Astrocyte (in vitro differentiated cells and primary cell): ENCODE results near the gene CNOT3. TPM values are rescaled to one million over a fixed set of nuclear protein-coding genes. Genes with fewer than 3 reads are reported as not detected.
A peak's percentile ranks its signal among the peaks of the same experiment; 100 is the strongest.
"Not testable (repeated sequence)": the region's sequence is repeated elsewhere in the genome, so short reads cannot be mapped to it uniquely, and the experiment has no call there.

ENCODE experiments used
- DNase-seq: peaks from one replicate; pipeline ENCODE4 v3.0.0-alpha.2; 2010; ENCODE audit warnings: low read depth
- FAIRE-seq: peaks from 2 replicates; lab custom pipeline; 2011; peaks lifted over from hg19 to GRCh38; lab: Jason Lieb, UNC
- H2AFZ ChIP-seq: 2 replicates; pipeline ENCODE4 v1.6.0; 2012; ENCODE audit warnings: low read depth, low read length, inconsistent platforms
- H3K27ac ChIP-seq: 2 replicates; pipeline ENCODE4 v1.5.1; 2011; ENCODE audit warnings: low read depth, low read length, inconsistent platforms
- H3K27me3 ChIP-seq: 2 replicates; pipeline ENCODE4 v1.6.0; 2011; ENCODE audit warnings: low read length, inconsistent platforms; ENCODE audit not compliant: insufficient read depth
- H3K36me3 ChIP-seq: 2 replicates; pipeline ENCODE4 v1.5.1; 2011; ENCODE audit warnings: low read length, inconsistent platforms; ENCODE audit not compliant: insufficient read depth
- H3K4me1 ChIP-seq: 2 replicates; pipeline ENCODE4 v1.5.1; 2011; ENCODE audit warnings: low read length, inconsistent platforms; ENCODE audit not compliant: insufficient read depth
- H3K4me2 ChIP-seq: 2 replicates; pipeline ENCODE4 v1.6.0; 2012; ENCODE audit warnings: low read length, inconsistent platforms
- H3K4me3 ChIP-seq: 2 replicates; pipeline ENCODE4 v1.5.1; 2011; ENCODE audit warnings: low read depth, mild to moderate bottlenecking, low read length, inconsistent platforms; ENCODE audit not compliant: insufficient read depth
- H3K79me2 ChIP-seq: 2 replicates; pipeline ENCODE4 v1.6.0; 2012; ENCODE audit warnings: mild to moderate bottlenecking, low read length, inconsistent platforms; ENCODE audit not compliant: insufficient read depth
- H3K9ac ChIP-seq: 2 replicates; pipeline ENCODE4 v1.6.0; 2012; ENCODE audit warnings: mild to moderate bottlenecking, low read length, inconsistent platforms
- H3K9me3 ChIP-seq: 2 replicates; pipeline ENCODE4 v1.5.1; 2012; ENCODE audit warnings: low read depth, mild to moderate bottlenecking, low read length, inconsistent platforms; ENCODE audit not compliant: insufficient read depth
- H4K20me1 ChIP-seq: 2 replicates; pipeline ENCODE4 v1.6.0; 2012; ENCODE audit warnings: low read length, inconsistent platforms; ENCODE audit not compliant: insufficient read depth
- H3K27ac Mint-ChIP-seq: one replicate; pipeline ENCODE4 v1.8.0; 2021; ENCODE audit warnings: mild to moderate bottlenecking, mixed read lengths; ENCODE audit not compliant: unreplicated experiment
- H3K27me3 Mint-ChIP-seq: one replicate; pipeline ENCODE4 v1.8.0; 2021; ENCODE audit warnings: low read depth, mixed read lengths; ENCODE audit not compliant: unreplicated experiment
- H3K36me3 Mint-ChIP-seq: one replicate; pipeline ENCODE4 v1.8.0; 2021; ENCODE audit warnings: low read depth, mixed read lengths; ENCODE audit not compliant: unreplicated experiment
- H3K4me1 Mint-ChIP-seq: one replicate; pipeline ENCODE4 v1.8.0; 2021; ENCODE audit warnings: low read depth, mixed read lengths; ENCODE audit not compliant: unreplicated experiment
- H3K4me3 Mint-ChIP-seq: one replicate; pipeline ENCODE4 v1.8.0; 2021; ENCODE audit warnings: mild to moderate bottlenecking, moderate library complexity, mixed read lengths; ENCODE audit not compliant: unreplicated experiment
- H3K9me3 Mint-ChIP-seq: one replicate; pipeline ENCODE4 v1.8.0; 2021; ENCODE audit warnings: mild to moderate bottlenecking, mixed read lengths; ENCODE audit not compliant: unreplicated experiment
- CTCF ChIP-seq: IDR thresholded peaks from 2 replicates; pipeline ENCODE4 v1.5.1; 2011; ENCODE audit warnings: low read depth, mild to moderate bottlenecking, inconsistent platforms, low read length, moderate library complexity; ENCODE audit not compliant: insufficient read depth
- EZH2 ChIP-seq: IDR thresholded peaks from 2 replicates; pipeline ENCODE4 v1.6.1; 2012; ENCODE audit warnings: mild to moderate bottlenecking, low read length, inconsistent platforms; ENCODE audit not compliant: insufficient read depth
- total RNA-seq: library from RNA; stranded (reverse); gene quantifications from 2 replicates; pipeline ENCODE4 v1.2.1, GENCODE V29; 2021

CNOT3 gene
- total RNA-seq, 1 donor from 2014 or later, result 39.2 TPM

DNA sequence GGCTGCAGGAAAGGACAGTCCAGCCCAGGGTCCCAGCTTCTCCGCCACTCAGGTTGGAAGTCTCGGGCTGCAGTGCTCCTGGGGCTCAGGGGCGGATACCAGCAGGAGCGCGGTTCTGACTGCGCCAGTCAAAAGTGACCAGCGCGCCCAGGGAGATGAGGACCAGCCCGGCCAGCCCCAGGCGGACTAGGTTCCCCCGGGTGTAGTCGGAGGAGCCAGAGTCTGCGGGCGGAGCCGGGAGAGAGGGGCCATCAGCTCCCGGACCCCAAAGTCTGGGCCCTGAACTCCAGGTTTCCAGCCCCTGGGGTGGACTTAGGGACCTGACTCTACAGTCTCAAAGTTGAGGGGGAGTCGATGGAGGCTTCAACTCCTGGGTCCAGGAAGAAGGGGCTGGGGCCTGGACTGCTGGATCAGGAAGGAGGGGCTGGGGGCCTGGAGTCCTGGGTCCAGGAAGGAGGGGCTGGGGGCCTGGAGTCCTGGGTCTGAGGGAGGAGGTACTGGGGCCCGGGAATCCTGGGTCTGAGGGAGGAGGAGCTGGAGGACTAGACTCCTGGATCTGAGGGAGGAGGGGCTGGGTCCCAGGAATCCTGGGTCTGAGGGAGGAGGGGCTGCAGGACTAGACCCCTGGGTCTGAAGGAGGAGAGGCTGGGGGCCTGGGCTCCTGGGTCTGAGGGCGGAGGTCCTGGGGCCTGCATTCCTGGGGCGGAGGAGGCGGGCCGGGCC, 42.3 kb upstream of the CNOT3 start:
- no peak for DNase-seq
- Histone ChIP-seq H4K20me1 (no peaks in the 10 kb centered on the region), H3K9me3 (peaks cover 4% of the 10 kb centered on the region), H3K4me2 (peak overlapping the region; percentile 81), H3K9ac (peak overlapping the region; percentile 31), H3K27me3 (no peaks in the 10 kb centered on the region), H3K27ac (no peak overlapping the region), H3K79me2 (no peaks in the 10 kb centered on the region), H3K4me1 (peaks cover 5% of the 10 kb centered on the region), H2AFZ (peak overlapping the region; percentile 87), H3K4me3 (peak overlapping the region; percentile 28), H3K36me3 (no peaks in the 10 kb centered on the region)
- H3K36me3 Mint-ChIP-seq, result no peaks in the 10 kb centered on the region
- no peak for FAIRE-seq
- H3K27me3 Mint-ChIP-seq, result peaks cover 14% of the 10 kb centered on the region
- no peaks in the 10 kb centered on the region for H3K9me3 Mint-ChIP-seq
- H3K27ac Mint-ChIP-seq, result no peak overlapping the region
- TF ChIP-seq EZH2 (no peak), CTCF (no peak)
- H3K4me1 Mint-ChIP-seq, result no peaks in the 10 kb centered on the region
- no peak overlapping the region for H3K4me3 Mint-ChIP-seq

- not testable (repeated sequence) for H3K79me2 ChIP-seq, H3K9me3 ChIP-seq, H3K4me1 Mint-ChIP-seq, FAIRE-seq, H3K9me3 Mint-ChIP-seq, H3K27me3 ChIP-seq, H4K20me1 ChIP-seq, H3K36me3 Mint-ChIP-seq, H3K36me3 ChIP-seq, H3K27ac Mint-ChIP-seq, H3K27ac ChIP-seq, H3K4me1 ChIP-seq
- peak; percentile 46 for DNase-seq
- peaks cover 14% of the 10 kb centered on the region for H3K27me3 Mint-ChIP-seq
- peak overlapping the region; percentile 60 for H3K4me3 Mint-ChIP-seq
- peak overlapping the region; percentile 63 for H3K9ac ChIP-seq
- peak overlapping the region; percentile 87 for H2AFZ ChIP-seq
- peak overlapping the region; percentile 28 for H3K4me3 ChIP-seq
- peak overlapping the region; percentile 81 for H3K4me2 ChIP-seq
Observed at GRCh38 chr19:54095859-54096616, 41.5 kb upstream of the CNOT3 start.

DNA sequence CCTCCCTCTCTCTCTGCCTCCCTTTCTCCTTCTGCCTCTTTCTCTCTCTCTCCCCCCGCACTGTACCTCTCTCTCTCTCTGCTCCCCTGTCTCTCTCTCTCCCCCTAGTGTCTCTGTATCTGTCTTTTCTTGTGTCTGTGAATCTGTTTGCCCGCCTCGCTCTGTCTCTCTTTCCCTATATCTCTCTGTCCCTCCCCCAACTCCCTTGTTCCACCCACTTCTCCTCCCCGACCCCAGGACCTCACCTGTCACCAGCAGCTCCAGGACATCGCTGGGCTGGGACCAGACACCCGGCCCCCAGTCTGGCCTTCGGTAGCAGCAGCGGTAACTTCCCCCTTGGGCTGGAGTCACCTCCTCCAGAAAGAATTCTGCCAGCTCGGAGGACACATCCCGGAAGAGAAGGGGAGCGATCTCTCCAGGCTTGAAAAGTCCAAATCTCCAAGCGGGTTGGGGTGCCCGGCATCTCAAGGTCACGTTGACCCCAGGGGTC, 40.9 kb upstream of the CNOT3 start:
- H3K4me2 ChIP-seq, result peak overlapping the region; percentile 81
- H3K4me1 ChIP-seq, result peaks cover 5% of the 10 kb centered on the region
- Mint-ChIP-seq H3K27me3 (peaks cover 14% of the 10 kb centered on the region), H3K27ac (peak overlapping the region; percentile 18), H3K4me1 (no peaks in the 10 kb centered on the region), H3K36me3 (no peaks in the 10 kb centered on the region), H3K4me3 (peak overlapping the region; percentile 45), H3K9me3 (no peaks in the 10 kb centered on the region)
- DNase-seq, result peak; percentile 42
- peak overlapping the region; percentile 87 for H2AFZ ChIP-seq
- H3K27ac ChIP-seq, result no peak overlapping the region
- H3K27me3 ChIP-seq, result no peaks in the 10 kb centered on the region
- H3K4me3 ChIP-seq, result no peak overlapping the region
- H3K9ac ChIP-seq, result peak overlapping the region; percentile 63
- no peak for FAIRE-seq
- peaks cover 4% of the 10 kb centered on the region for H3K9me3 ChIP-seq
- no peaks in the 10 kb centered on the region for H3K36me3 ChIP-seq
- H4K20me1 ChIP-seq, result no peaks in the 10 kb centered on the region
- TF ChIP-seq EZH2, result no peak
- TF ChIP-seq CTCF, result peak; percentile 9
- no peaks in the 10 kb centered on the region for H3K79me2 ChIP-seq
